Measurements from ENCODE around the gene ACTN1.

The ACTN1 gene

GRCh38 chr14:68908201-68908600 lies 70.9 kb downstream of the ACTN1 start:
- no peak for DNase-seq

GRCh38 chr14:68906439-68906838 lies 72.7 kb downstream of the ACTN1 start:
- DNase-seq: no peak

- no peak for DNase-seq
Measured at GRCh38 chr14:68905107-68905895, 73.8 kb downstream of the ACTN1 start.

DNA sequence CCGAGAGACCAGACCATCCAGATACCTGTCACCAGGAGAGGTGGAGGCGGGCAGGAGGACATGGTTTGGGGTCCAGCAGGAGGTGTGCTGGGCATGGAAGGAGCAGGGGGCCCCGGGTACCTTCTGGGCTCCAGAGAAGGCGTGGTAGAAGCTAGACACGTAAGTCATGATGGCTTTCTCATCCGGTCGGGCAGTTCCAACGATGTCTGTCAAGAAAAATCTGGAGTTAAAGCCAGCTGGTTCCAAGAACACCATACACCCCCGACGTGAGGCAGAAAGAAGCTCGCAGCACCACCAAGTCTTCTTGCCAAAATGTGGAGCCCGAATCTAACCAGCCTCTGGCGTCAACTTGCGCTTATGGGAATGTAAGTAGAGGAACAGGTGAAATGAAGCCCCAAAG lies 76.7 kb downstream of the ACTN1 start:
- no peak for DNase-seq

GRCh38 chr14:68899033-68899603 lies 80.0 kb downstream of the ACTN1 start:
- DNase-seq: no peak

DNA sequence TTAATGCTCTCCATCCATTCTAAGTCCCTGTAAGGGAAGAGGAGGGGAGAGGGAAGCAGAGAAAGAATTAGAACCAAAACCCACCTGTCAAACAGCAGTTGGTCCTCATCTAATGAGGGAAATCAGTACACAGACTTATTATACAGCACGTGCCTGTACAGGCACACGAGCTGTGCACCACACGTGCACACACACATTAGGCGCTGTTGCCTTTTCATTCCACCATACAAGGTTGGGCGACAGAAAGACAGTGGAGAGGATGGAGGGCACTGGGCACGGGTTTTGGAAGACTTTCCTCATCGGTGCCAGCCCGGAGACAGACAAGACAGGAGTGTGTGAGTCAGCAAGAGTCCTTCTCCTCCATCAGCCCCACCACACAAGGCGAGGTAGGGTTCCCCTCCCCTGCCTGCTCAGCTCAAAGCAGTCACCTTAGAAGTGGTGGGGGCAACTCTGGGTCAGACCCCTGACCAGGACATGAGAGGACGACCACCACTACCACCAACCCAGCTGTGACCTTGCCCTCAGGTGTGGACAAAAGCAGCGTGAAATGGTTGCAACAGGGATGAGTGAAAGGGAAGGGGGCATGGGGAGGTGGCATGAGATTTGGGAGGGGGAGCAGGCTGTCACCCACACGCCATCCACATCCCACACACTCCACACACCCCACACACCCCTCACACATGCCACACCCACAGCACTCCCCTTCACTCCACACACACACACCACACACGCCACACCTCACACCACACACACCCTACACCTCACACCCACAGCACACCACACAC lies 80.7 kb downstream of the ACTN1 start:
- no peak for DNase-seq

- DNase-seq: no peak
Measured at GRCh38 chr14:68897559-68898155, 81.4 kb downstream of the ACTN1 start.

- DNase-seq: no peak
Measured at GRCh38 chr14:68896132-68896531, 83.0 kb downstream of the ACTN1 start.

DNA sequence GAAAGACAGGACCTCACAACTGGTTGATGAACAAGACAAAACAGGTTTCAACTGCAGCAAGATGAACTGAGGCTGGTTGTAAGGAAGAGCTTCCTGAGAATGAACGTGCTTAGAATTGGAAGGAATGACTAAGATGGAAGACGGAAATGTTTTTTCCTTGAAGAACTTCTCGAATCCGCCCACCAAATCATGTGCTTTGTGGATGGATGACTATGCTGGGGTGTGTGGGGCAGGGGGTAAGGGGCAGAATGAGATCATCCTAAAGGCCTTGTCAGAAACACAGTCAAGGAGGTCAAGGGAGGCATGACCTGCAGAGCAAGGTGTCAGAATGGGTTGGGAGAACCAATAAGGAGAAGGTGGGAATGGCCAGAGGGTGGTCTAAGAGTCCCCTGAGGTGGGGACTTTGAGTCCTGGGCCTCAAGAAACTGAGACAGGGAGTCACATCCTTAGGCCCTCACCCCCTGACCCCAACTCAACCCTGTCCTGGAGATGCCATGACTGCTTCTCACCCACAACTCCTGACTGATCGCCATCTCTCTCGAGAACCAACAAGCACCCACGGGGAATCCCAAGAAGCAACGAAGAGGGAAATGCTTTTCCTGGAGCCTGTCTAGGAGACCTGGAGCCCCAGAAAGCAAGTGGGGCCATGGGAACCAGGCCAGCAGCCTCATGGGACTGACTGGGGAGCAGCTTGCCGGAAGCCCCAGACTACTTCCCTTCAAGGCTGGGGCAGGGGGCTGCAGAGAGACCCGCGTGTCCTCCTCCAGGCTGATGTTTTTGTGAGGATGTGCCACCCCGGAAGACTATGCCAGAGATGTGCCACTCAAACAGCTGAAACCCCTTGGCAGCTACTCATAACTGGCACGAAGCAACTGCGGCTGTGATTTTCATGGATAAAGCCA lies 84.0 kb downstream of the ACTN1 start:
- no peak for DNase-seq

- no peak for DNase-seq
Measured at GRCh38 chr14:68894123-68894522, 85.0 kb downstream of the ACTN1 start.

GRCh38 chr14:68893566-68893965 lies 85.5 kb downstream of the ACTN1 start:
- DNase-seq: no peak

GRCh38 chr14:68892961-68893360 lies 86.1 kb downstream of the ACTN1 start:
- DNase-seq: no peak

DNA sequence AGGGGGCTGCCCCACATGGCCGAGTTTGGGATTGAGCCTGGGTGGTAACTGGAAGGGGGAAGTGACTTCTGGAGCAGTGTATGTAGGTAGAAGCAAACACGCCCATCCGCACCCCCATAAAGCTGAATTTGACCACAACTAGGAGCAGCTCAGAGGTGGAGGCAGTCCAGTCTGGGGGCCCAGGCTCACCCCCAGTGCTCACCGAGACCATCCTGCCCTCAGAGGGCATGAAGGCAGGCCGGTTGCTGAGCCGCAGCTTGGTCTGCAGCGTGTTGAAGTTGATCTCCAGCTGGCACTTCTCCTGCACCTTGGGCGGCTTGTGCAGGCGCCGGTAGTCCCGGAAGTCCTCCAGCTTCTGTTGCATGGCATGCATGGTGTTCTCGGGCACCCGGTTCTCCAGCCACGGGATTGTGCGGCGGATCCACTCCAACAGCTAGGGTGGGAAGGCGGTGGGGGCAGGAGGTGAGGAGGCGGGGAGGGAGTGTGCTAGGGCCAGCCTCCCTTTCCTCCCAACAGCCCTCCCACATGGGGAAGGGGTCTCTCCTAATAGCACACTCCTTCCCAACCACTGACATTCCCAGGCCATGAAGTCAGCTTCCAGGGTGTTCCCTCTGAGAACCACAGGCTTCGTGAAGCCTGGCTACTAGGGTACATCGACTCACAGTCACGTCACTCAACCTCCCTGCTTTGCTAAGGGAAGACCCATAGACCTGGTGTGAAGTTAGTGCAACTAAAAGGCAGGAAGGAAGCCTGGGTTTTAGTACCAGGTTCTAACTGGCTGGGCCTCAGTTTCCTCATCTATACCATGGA lies 87.0 kb downstream of the ACTN1 start:
- no peak for DNase-seq

GRCh38 chr14:68890173-68890931 lies 88.8 kb downstream of the ACTN1 start:
- no peak for DNase-seq

- no peak for DNase-seq
Measured at GRCh38 chr14:68888883-68889282, 90.2 kb downstream of the ACTN1 start.

DNA sequence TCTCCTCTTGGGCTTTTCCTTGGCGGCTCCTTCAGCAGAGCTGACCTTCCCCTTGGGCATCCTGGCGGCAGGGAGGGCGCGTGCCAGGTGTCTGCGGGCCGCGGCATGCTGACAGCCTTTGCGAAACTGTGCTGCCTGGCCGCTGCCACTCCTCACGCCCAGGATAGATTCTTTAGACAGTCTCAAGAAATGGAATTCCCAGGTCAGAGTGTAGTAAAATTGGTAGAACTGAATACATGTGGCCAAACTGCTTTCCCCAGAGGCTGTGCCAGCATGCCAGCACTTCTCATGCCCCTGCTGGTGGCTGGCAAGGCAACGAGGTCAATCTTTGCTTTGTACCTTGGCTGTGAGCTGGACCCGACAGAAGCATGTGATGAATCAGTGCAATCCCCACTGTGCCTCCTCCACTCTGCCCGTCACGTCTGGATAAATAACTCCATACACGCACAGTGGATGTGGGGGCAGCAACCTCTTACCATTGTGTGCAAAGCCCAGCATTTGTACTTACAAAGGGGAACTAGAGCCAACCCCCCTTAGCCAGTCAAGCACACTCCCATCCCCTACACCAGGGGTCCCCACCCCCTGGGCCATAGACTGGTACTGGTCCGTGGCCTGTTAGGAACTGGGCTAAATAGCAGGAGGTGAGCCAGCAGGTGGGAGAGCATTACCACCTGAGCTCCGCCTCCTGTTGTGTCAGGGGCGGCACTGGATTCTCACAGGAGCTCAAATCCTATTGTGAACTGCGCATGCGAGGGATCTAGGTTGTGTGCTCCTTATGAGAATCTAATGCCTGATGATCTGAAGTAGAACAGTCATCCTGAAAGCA lies 90.9 kb downstream of the ACTN1 start:
- no peak for DNase-seq

GRCh38 chr14:68886109-68886434 lies 93.0 kb downstream of the ACTN1 start:
- DNase-seq: no peak

DNA sequence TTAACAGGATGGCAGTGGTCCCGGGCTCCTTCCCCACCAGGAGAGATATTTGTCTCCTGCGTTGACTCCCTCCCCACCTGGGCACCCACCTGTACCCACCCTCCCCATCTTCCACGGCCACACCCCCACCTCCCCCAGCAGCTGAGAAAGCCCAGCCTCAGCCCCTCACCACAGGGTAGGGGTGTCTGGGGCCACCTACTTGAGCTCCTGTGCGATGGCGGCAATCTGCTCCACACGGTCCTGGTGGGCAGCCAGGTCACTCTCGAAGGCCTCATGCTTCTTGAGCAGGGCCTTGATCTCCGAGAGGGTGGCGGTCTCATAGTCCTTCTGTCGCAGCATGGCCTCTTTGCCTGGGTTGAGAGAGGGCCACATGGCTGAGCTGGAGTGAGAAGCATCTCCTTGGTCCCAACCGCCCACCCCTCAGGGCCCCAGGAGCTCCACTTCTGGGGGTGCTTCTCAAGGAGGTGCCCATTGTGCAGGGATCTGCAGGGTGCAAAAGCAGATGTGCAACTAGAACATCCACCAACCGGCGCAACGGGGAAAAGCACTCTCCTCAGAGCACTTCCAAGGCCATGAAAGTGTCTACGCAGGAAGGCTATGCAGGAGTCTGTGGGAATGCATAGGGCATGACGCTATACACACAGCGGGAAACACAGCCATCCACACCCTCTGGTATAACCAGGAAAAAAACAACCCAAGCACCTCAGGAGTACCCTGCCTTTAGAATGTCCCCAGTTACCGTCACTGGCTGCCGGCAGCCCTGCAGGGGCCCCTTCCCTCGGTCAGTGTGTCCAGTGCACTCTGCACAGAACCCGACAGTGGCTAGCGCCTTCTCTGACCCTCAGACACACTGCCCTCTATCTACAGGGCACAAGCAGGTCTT lies 93.6 kb downstream of the ACTN1 start:
- no peak for DNase-seq
